Fibroblast of lung (primary cell): ENCODE results near the gene APOO.
"Not testable (repeated sequence)": the region's sequence is repeated elsewhere in the genome, so short reads cannot be mapped to it uniquely, and the experiment has no call there.

Experiments
- EZH2 ChIP-seq: IDR thresholded peaks from 2 replicates; pipeline ENCODE4 v1.5.1; 2012; ENCODE audit warnings: low read length, control low read depth, mild to moderate bottlenecking; ENCODE audit errors: missing control alignments
- TF ChIP-seq, protein P1 (sequence below), 2 donors: IDR thresholded peaks in 1 of 2; conservative IDR thresholded peaks in 1 of 2; 1 replicate in 1 of 2; 2 replicates in 1 of 2; pipeline ENCODE4 v1.5.1; 2011 to 2012; ENCODE audit warnings: low read length in 2 of 2, control low read depth in 1 of 2, inconsistent platforms in 1 of 2, low read depth in 1 of 2, mild to moderate bottlenecking in 1 of 2

DNA sequence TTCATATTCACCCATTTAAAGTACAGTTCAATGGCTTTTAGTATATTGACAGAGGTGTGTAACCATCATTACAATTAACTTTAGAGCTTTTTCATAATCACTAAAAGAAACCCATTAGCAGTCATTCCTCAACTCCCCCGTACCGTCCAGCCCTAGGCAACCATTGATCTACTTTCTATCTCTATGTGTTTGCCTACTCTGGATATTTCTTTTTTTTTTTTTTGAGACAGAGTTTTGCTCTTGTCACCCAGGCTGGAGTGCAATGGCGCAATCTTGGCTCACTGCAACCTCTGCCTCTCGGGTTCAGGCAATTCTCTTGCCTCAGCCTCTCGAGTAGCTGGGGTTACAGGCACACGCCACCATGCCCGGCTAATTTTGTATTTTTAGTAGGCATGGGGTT lies 48.5 kb downstream of the APOO start:
- TF ChIP-seq, protein P1, sequence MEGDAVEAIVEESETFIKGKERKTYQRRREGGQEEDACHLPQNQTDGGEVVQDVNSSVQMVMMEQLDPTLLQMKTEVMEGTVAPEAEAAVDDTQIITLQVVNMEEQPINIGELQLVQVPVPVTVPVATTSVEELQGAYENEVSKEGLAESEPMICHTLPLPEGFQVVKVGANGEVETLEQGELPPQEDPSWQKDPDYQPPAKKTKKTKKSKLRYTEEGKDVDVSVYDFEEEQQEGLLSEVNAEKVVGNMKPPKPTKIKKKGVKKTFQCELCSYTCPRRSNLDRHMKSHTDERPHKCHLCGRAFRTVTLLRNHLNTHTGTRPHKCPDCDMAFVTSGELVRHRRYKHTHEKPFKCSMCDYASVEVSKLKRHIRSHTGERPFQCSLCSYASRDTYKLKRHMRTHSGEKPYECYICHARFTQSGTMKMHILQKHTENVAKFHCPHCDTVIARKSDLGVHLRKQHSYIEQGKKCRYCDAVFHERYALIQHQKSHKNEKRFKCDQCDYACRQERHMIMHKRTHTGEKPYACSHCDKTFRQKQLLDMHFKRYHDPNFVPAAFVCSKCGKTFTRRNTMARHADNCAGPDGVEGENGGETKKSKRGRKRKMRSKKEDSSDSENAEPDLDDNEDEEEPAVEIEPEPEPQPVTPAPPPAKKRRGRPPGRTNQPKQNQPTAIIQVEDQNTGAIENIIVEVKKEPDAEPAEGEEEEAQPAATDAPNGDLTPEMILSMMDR (conservative IDR thresholded peaks at IDR 0.05 in 1 of 2, IDR thresholded peaks at IDR 0.05 in 1 of 2; ENCODE audit: low read depth in 1 of 2, low read length in 2 of 2), result not testable (repeated sequence)
- not testable (repeated sequence) for TF ChIP-seq EZH2
